Osteoblast (primary cell): ENCODE measurements around the gene KDM4F. TPM values are rescaled to one million over a fixed set of nuclear protein-coding genes. Genes with fewer than 3 reads are reported as not detected.
"Not testable (repeated sequence)": the region's sequence is repeated elsewhere in the genome, so short reads cannot be mapped to it uniquely, and the experiment has no call there.

Source experiments
- DNase-seq: peaks from one replicate; pipeline ENCODE4 v3.0.0; 2011; ENCODE audit warnings: low spot score, mixed read lengths; ENCODE audit not compliant: insufficient read length; ENCODE audit errors: missing footprints
- H2AFZ ChIP-seq: 2 replicates; pipeline ENCODE4 v1.6.0; 2011; ENCODE audit warnings: mild to moderate bottlenecking, low read length
- H3K27ac ChIP-seq: 2 replicates; pipeline ENCODE4 v1.5.1; 2011; ENCODE audit warnings: mild to moderate bottlenecking, low read depth, low read length, moderate library complexity
- H3K27me3 ChIP-seq: 2 replicates; pipeline ENCODE4 v1.6.0; 2012; ENCODE audit warnings: mild to moderate bottlenecking, control low read depth, inconsistent platforms, low read length, moderate library complexity; ENCODE audit not compliant: insufficient read depth
- H3K36me3 ChIP-seq: 2 replicates; pipeline ENCODE4 v1.5.1; 2011; ENCODE audit warnings: mild to moderate bottlenecking, low read length, control low read depth, moderate library complexity; ENCODE audit not compliant: insufficient read depth
- H3K4me1 ChIP-seq: 2 replicates; pipeline ENCODE4 v1.5.1; 2011; ENCODE audit warnings: mild to moderate bottlenecking, low read length, control low read depth, moderate library complexity; ENCODE audit not compliant: insufficient read depth
- H3K4me2 ChIP-seq: 2 replicates; pipeline ENCODE4 v1.6.0; 2011; ENCODE audit warnings: mild to moderate bottlenecking, low read length; ENCODE audit not compliant: insufficient read depth
- H3K4me3 ChIP-seq: fragments of 200-600 bp; sonication (generic); 3 replicates; pipeline ENCODE4 v1.5.1; 2012; ENCODE audit warnings: mild to moderate bottlenecking, low read length, inconsistent platforms; ENCODE audit not compliant: insufficient read depth
- H3K79me2 ChIP-seq: 2 replicates; pipeline ENCODE4 v1.6.0; 2012; ENCODE audit warnings: mild to moderate bottlenecking, low read length, control low read depth, inconsistent platforms; ENCODE audit not compliant: insufficient read depth
- H3K9me3 ChIP-seq: 2 replicates; pipeline ENCODE4 v1.5.1; 2011; ENCODE audit warnings: low read depth, low read length, control low read depth
- H4K20me1 ChIP-seq: 2 replicates; pipeline ENCODE4 v1.6.0; 2012; ENCODE audit warnings: mild to moderate bottlenecking, low read length, control low read depth; ENCODE audit not compliant: insufficient read depth
- CTCF ChIP-seq: IDR thresholded peaks from 2 replicates; pipeline ENCODE4 v1.5.1; 2011; ENCODE audit warnings: mild to moderate bottlenecking, low read depth, low read length, moderate library complexity; ENCODE audit errors: extremely low read depth
- total RNA-seq: library from RNA; depleted of rRNA; stranded (reverse); fragments of >200 nt; gene quantifications from 2 replicates; pipeline ENCODE4 v1.2.3, GENCODE V29; 2012

Gene KDM4F
- under 0.01 TPM in 1 of 2 replicates, not detected in the other for total RNA-seq

- H3K27me3 ChIP-seq: peaks cover 43% of the 10 kb centered on the region
- H3K9me3 ChIP-seq, H3K4me3 ChIP-seq, H3K36me3 ChIP-seq, H3K27ac ChIP-seq, H2AFZ ChIP-seq, H4K20me1 ChIP-seq, H3K79me2 ChIP-seq, H3K4me1 ChIP-seq, H3K4me2 ChIP-seq, DNase-seq: not testable (repeated sequence)
Observed at GRCh38 chr11:95049122-95049521, at the start of gene KDM4F. TSS of gene KDM4F (plus strand) at chr11:95049422.

GRCh38 chr11:95003716-95004115 lies 45.5 kb upstream of the KDM4F start:
- Histone ChIP-seq H2AFZ (no peak overlapping the region), H3K4me1 (no peaks in the 10 kb centered on the region), H4K20me1 (no peaks in the 10 kb centered on the region), H3K27ac (no peak overlapping the region), H3K9me3 (no peaks in the 10 kb centered on the region), H3K36me3 (no peaks in the 10 kb centered on the region), H3K79me2 (no peaks in the 10 kb centered on the region), H3K27me3 (peaks cover 6% of the 10 kb centered on the region), H3K4me2 (no peak overlapping the region), H3K4me3 (no peak overlapping the region)
- no peak for TF ChIP-seq CTCF
- DNase-seq: no peak

GRCh38 chr11:95005642-95006041 lies 43.6 kb upstream of the KDM4F start:
- Histone ChIP-seq H3K36me3 (no peaks in the 10 kb centered on the region), H3K27ac (no peak overlapping the region), H3K27me3 (peaks cover 13% of the 10 kb centered on the region), H3K9me3 (no peaks in the 10 kb centered on the region), H3K4me2 (no peak overlapping the region), H4K20me1 (no peaks in the 10 kb centered on the region), H3K79me2 (no peaks in the 10 kb centered on the region), H3K4me3 (no peak overlapping the region), H3K4me1 (no peaks in the 10 kb centered on the region), H2AFZ (no peak overlapping the region)
- TF ChIP-seq CTCF: no peak
- DNase-seq: no peak

- H4K20me1 ChIP-seq: no peaks in the 10 kb centered on the region
- no peak for DNase-seq
- H3K4me1 ChIP-seq: no peaks in the 10 kb centered on the region
- no peaks in the 10 kb centered on the region for H3K36me3 ChIP-seq
- H2AFZ ChIP-seq: no peak overlapping the region
- H3K4me2 ChIP-seq: no peak overlapping the region
- H3K27me3 ChIP-seq: peaks cover 17% of the 10 kb centered on the region
- H3K27ac ChIP-seq: no peak overlapping the region
- no peak for TF ChIP-seq CTCF
- H3K4me3 ChIP-seq: no peak overlapping the region
- no peaks in the 10 kb centered on the region for H3K9me3 ChIP-seq
- H3K79me2 ChIP-seq: no peaks in the 10 kb centered on the region
Observed at GRCh38 chr11:95011376-95011775, 37.8 kb upstream of the KDM4F start.
